ENCODE measurements around the gene TRIM72. TPM values are rescaled to one million over a fixed set of nuclear protein-coding genes. Genes with fewer than 3 reads are reported as not detected.

Gene TRIM72
- polyA plus RNA-seq, 3 donors, result 0.04 TPM; not detected in 2

DNA sequence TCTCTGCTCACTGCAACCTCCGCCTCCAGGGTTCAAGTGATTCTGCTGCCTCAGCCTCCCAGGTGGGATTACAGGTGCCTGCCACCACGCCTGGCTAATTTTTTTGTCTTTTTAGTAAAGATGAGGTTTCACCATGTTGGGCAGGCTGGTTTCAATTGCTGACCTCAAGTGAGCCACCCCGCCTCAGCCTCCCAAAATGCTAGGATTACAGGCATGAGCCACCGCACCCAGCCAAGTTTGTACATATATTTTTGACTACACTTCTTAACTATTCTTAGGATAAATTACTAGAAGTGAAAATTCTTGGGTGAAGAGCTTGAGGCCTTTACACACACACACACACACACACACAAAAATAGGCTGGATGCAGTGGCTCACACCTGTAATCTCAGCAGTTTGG lies 44.4 kb downstream of the TRIM72 start:
- Mint-ChIP-seq H3K4me1 (peaks cover 80% of the 10 kb centered on the region), H3K4me3 (no peak overlapping the region), H3K36me3 (peaks cover 12 to 18% of the 10 kb centered on the region in 2 donors), H3K27ac (peak overlapping the region in 1 of 7 donors; percentile 31), H3K9me3 (peaks cover 0 to 2% (median 0%) of the 10 kb centered on the region in 7 donors), H3K27me3 (ENCODE audit: low read depth in 3 of 3) (peaks cover 0 to 6% (median 2%) of the 10 kb centered on the region in 3 donors)
- Histone ChIP-seq H3K36me3 (replicated peaks in 1 of 2; ENCODE audit: control insufficient read depth in 1 of 2, insufficient read depth in 2 of 2, low read length in 2 of 2) (no peaks in the 10 kb centered on the region), H3K79me2 (ENCODE audit: insufficient read depth, low read length) (peaks cover 37% of the 10 kb centered on the region), H4K20me1 (ENCODE audit: insufficient read depth, low read length) (peaks cover 34% of the 10 kb centered on the region), H3K9ac (ENCODE audit: insufficient read depth, low read length, poor library complexity, severe bottlenecking) (no peak overlapping the region), H2AFZ (ENCODE audit: insufficient read depth, low read depth, low read length, poor library complexity, severe bottlenecking) (no peak overlapping the region), H3K4me1 (ENCODE audit: control insufficient read depth in 1 of 2, insufficient read depth in 2 of 2, low read length in 2 of 2) (peaks cover 75 to 81% of the 10 kb centered on the region in 2 donors), H3K4me2 (replicated peaks; ENCODE audit: extremely low read depth, low read length, poor library complexity, severe bottlenecking) (no peak overlapping the region), H3K9me3 (replicated peaks in 1 of 2; ENCODE audit: control insufficient read depth in 1 of 2, insufficient read depth in 1 of 2, low read length in 2 of 2) (no peaks in the 10 kb centered on the region), H3K4me3 (replicated peaks in 1 of 3; ENCODE audit: low read depth in 2 of 3, low read length in 3 of 3) (no peak overlapping the region), H3K27ac (ENCODE audit: low read depth in 1 of 2, low read length in 2 of 2) (no peak overlapping the region), H3K27me3 (ENCODE audit: control insufficient read depth in 2 of 2, insufficient read depth in 2 of 2, low read length in 2 of 2) (no peaks in the 10 kb centered on the region)
- no peak for DNase-seq
- intact Hi-C loops (cut with micrococcal nuclease), result loop anchor here (2.0 to 5.0 kb wide), 2 partner anchors 14 to 41 kb away; partner anchors contain the start of gene PYDC1 (in 2 of the 2)
- WGBS (ENCODE audit: insufficient coverage), result 100% methylated on average over 1 of the region's 4 CpGs
- TF ChIP-seq, protein P1, sequence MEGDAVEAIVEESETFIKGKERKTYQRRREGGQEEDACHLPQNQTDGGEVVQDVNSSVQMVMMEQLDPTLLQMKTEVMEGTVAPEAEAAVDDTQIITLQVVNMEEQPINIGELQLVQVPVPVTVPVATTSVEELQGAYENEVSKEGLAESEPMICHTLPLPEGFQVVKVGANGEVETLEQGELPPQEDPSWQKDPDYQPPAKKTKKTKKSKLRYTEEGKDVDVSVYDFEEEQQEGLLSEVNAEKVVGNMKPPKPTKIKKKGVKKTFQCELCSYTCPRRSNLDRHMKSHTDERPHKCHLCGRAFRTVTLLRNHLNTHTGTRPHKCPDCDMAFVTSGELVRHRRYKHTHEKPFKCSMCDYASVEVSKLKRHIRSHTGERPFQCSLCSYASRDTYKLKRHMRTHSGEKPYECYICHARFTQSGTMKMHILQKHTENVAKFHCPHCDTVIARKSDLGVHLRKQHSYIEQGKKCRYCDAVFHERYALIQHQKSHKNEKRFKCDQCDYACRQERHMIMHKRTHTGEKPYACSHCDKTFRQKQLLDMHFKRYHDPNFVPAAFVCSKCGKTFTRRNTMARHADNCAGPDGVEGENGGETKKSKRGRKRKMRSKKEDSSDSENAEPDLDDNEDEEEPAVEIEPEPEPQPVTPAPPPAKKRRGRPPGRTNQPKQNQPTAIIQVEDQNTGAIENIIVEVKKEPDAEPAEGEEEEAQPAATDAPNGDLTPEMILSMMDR (IDR thresholded peaks at IDR 0.05), result no peak

DNA sequence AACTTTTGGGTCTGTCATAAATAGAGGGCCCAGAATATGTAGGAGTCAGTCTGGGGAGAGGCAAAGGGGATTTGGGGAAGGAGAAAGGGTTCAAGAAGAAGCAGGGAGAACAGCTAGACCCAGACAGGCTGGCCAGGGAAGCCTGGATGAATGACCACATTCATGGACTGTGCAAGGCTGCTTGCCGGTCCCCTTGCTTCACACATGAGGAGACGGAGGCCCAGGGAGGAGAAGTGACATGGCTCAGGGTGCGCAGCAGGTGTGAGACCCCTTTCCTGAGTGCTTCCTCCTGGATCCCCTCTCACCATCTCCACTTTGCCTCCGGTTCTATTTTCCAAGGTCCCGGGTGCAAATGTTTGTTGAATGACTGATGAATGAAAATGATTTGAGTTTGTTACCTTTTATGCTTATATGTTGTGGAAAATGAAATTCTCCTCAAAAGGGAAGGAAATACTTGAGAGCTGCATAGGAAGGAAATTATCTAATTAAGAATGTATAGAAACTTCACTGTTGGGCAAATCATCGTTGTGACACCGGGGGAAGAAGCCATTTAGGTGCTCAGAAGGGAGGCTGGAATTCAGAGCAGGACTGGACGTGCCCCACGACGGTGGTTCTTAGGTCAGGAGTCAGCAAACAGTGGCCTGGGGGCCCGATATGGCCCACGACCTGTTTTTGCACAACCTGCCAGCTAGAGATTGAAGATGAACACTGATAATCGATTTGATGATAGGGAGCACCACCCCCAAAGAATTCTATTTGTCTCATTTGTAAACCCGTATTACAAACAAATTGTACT lies 46.4 kb downstream of the TRIM72 start:
- Mint-ChIP-seq H3K27me3 (ENCODE audit: low read depth in 3 of 3) (peaks cover 0 to 6% (median 2%) of the 10 kb centered on the region in 3 donors), H3K27ac (peak overlapping the region; percentile 90 to 98 (median 96)), H3K4me1 (peaks cover 70% of the 10 kb centered on the region), H3K9me3 (peaks cover 0 to 2% (median 0%) of the 10 kb centered on the region in 7 donors), H3K4me3 (peak overlapping the region; percentile 93 to 98), H3K36me3 (peaks cover 15 to 24% of the 10 kb centered on the region in 2 donors)
- Histone ChIP-seq H2AFZ (ENCODE audit: insufficient read depth, low read depth, low read length, poor library complexity, severe bottlenecking) (peak overlapping the region; percentile 38), H3K79me2 (ENCODE audit: insufficient read depth, low read length) (peaks cover 55% of the 10 kb centered on the region), H4K20me1 (ENCODE audit: insufficient read depth, low read length) (peaks cover 53% of the 10 kb centered on the region), H3K27ac (ENCODE audit: low read depth in 1 of 2, low read length in 2 of 2) (peak overlapping the region; percentile 54 to 81), H3K4me2 (replicated peaks; ENCODE audit: extremely low read depth, low read length, poor library complexity, severe bottlenecking) (peak overlapping the region; percentile 85), H3K4me1 (ENCODE audit: control insufficient read depth in 1 of 2, insufficient read depth in 2 of 2, low read length in 2 of 2) (peaks cover 73 to 82% of the 10 kb centered on the region in 2 donors), H3K4me3 (replicated peaks in 1 of 3; ENCODE audit: low read depth in 2 of 3, low read length in 3 of 3) (peak overlapping the region; percentile 55 to 98 (median 97)), H3K27me3 (ENCODE audit: control insufficient read depth in 2 of 2, insufficient read depth in 2 of 2, low read length in 2 of 2) (no peaks in the 10 kb centered on the region), H3K36me3 (replicated peaks in 1 of 2; ENCODE audit: control insufficient read depth in 1 of 2, insufficient read depth in 2 of 2, low read length in 2 of 2) (peaks cover 3 to 4% of the 10 kb centered on the region in 2 donors), H3K9ac (ENCODE audit: insufficient read depth, low read length, poor library complexity, severe bottlenecking) (peak overlapping the region; percentile 63), H3K9me3 (replicated peaks in 1 of 2; ENCODE audit: control insufficient read depth in 1 of 2, insufficient read depth in 1 of 2, low read length in 2 of 2) (no peaks in the 10 kb centered on the region)
- intact Hi-C loops (cut with micrococcal nuclease), result loop anchor here in 1 of 2 donors (5.0 to 10.0 kb wide), 3 partner anchors 58 to 146 kb away; partner anchors contain the start of genes KAT8 and PYCARD
- peak in 2 of 3 donors; percentile 37 to 44 for DNase-seq
- TF ChIP-seq, protein P1 (IDR thresholded peaks at IDR 0.05), result no peak
- 3% methylated on average over 8 of the region's 14 CpGs for WGBS (ENCODE audit: insufficient coverage)
